HG03378 (cell line): ENCODE results near the gene EPN2.

ENCODE experiments used
- ATAC-seq: cut with Tn5 transposase; IDR thresholded peaks from one replicate; pipeline ENCODE4 v1.9.1; 2021; ENCODE audit warnings: mild to moderate bottlenecking, moderate library complexity; ENCODE audit not compliant: unreplicated experiment

The EPN2 gene

GRCh38 chr17:19378416-19379360, 141.5 kb downstream of the EPN2 start, which contains the start of gene MAPK7:
Gene MAPK7, plus strand, starts transcription at chr17:19378498. Its CDS starts 403 bp downstream, at chr17:19378901.
- no peak for ATAC-seq

GRCh38 chr17:19379361-19380065, 142.3 kb downstream of the EPN2 start:
- ATAC-seq, result no peak

GRCh38 chr17:19380481-19381301, 143.5 kb downstream of the EPN2 start:
- no peak for ATAC-seq

GRCh38 chr17:19381361-19381740, 144.2 kb downstream of the EPN2 start:
- no peak for ATAC-seq

GRCh38 chr17:19381741-19382444, 144.7 kb downstream of the EPN2 start:
- no peak for ATAC-seq

GRCh38 chr17:19382531-19383444, 145.6 kb downstream of the EPN2 start:
- ATAC-seq, result no peak

GRCh38 chr17:19383681-19384470, 146.7 kb downstream of the EPN2 start:
- no peak for ATAC-seq

- ATAC-seq, result no peak
Measured at GRCh38 chr17:19384723-19385391, 147.7 kb downstream of the EPN2 start.

GRCh38 chr17:19385521-19385983, 148.4 kb downstream of the EPN2 start:
- no peak for ATAC-seq
